K562 (cell line): Measurements from ENCODE around the gene POP5. TPM values are rescaled to one million over a fixed set of nuclear protein-coding genes. Genes with fewer than 3 reads are reported as not detected.

Source experiments
- CEBPZ ChIP-seq: fragments of 150-350 bp; IDR thresholded peaks from 2 replicates; pipeline ENCODE4 v1.6.1; 2014; ENCODE audit warnings: low read depth, mild to moderate bottlenecking, low read length, borderline replicate concordance
- FOSL1 ChIP-seq: fragments of 200-800 bp; sonication (Bioruptor generic); conservative IDR thresholded peaks from 2 replicates; pipeline ENCODE4 v1.6.1; 2016; ENCODE audit warnings: missing genetic modification characterization, missing compliant biosample characterization
- JUN ChIP-seq, 2 experiments: sonication (generic) in 1 of 2; formaldehyde crosslinking in 1 of 2; IDR thresholded peaks; 2 replicates each; pipeline versions ENCODE4 v1.6.1 to v1.8.0; 2012 to 2022; ENCODE audit warnings: borderline replicate concordance in 2 of 2, mild to moderate bottlenecking in 2 of 2, improper control_type of control experiment in 1 of 2, low read depth in 1 of 2, low read length in 1 of 2, missing genetic modification reagents in 1 of 2
- KAT7 ChIP-seq: sonication (generic); formaldehyde crosslinking; IDR thresholded peaks from 2 replicates; pipeline ENCODE4 v1.8.0; 2022; ENCODE audit warnings: missing genetic modification reagents, mild to moderate bottlenecking, borderline replicate concordance
- L3MBTL2 ChIP-seq: fragments of 450-650 bp; IDR thresholded peaks from 2 replicates; pipeline ENCODE4 v1.6.1; 2016; ENCODE audit warnings: mild to moderate bottlenecking, moderate library complexity
- MAFK ChIP-seq: IDR thresholded peaks from 2 replicates; pipeline ENCODE4 v1.6.1; 2011; ENCODE audit warnings: low read length, improper control_type of control experiment
- RBBP5 ChIP-seq: fragments of 200-600 bp; sonication (generic); IDR thresholded peaks from 2 replicates; pipeline ENCODE4 v1.6.1; 2012; ENCODE audit warnings: borderline replicate concordance, mild to moderate bottlenecking, low read length, control low read depth, inconsistent platforms; ENCODE audit not compliant: insufficient read depth, poor library complexity, severe bottlenecking
- SIN3A ChIP-seq, 2 experiments: fragments of 150-350 bp in 1 of 2; IDR thresholded peaks; 2 replicates each; pipeline ENCODE4 v1.6.1; 2011 to 2016; ENCODE audit warnings: borderline replicate concordance in 2 of 2, low read depth in 2 of 2, low read length in 2 of 2, mild to moderate bottlenecking in 2 of 2, moderate library complexity in 2 of 2; ENCODE audit not compliant: control insufficient read depth in 1 of 2
- SIRT6 ChIP-seq: IDR thresholded peaks from one replicate; pipeline ENCODE4 v1.6.1; 2012; ENCODE audit warnings: low read depth, mild to moderate bottlenecking, control low read depth, inconsistent platforms, low read length, moderate library complexity
- SMARCC2 ChIP-seq: fragments of 450-650 bp; IDR thresholded peaks from 2 replicates; pipeline ENCODE4 v1.6.1; 2017; ENCODE audit warnings: antibody characterized with exemption, moderate library complexity, mild to moderate bottlenecking, low read depth
- SMC3 ChIP-seq: conservative IDR thresholded peaks from 2 replicates; pipeline ENCODE4 v1.6.1; 2011; ENCODE audit warnings: low read depth, low read length, improper control_type of control experiment; ENCODE audit not compliant: insufficient read depth
- SRSF3 ChIP-seq: fragments of 200-400 bp; formaldehyde crosslinking; IDR thresholded peaks from 2 replicates; pipeline ENCODE4 v1.6.1; 2016; ENCODE audit warnings: mild to moderate bottlenecking, low read length, moderate library complexity; ENCODE audit not compliant: insufficient read depth
- TEAD2 ChIP-seq: fragments of 450-650 bp; IDR thresholded peaks from 2 replicates; pipeline ENCODE4 v1.6.1; 2016; ENCODE audit warnings: missing genetic modification characterization, control low read depth, missing compliant biosample characterization
- TSHZ1 ChIP-seq: fragments of 250-450 bp; sonication (Bioruptor Pico); IDR thresholded peaks from 2 replicates; pipeline ENCODE4 v1.4.0; 2020; ENCODE audit warnings: mild to moderate bottlenecking, moderate library complexity
- U2AF2 ChIP-seq: fragments of 200-400 bp; formaldehyde crosslinking; optimal IDR thresholded peaks from 2 replicates; pipeline ENCODE3; 2017; ENCODE audit warnings: low read depth, mild to moderate bottlenecking, low read length
- YY1 ChIP-seq, 3 experiments: IDR thresholded peaks; 2 replicates each; pipeline ENCODE4 v1.6.1; 2011; ENCODE audit warnings: low read length in 2 of 3, mild to moderate bottlenecking in 2 of 3, moderate library complexity in 2 of 3, borderline replicate concordance in 1 of 3, control low read depth in 1 of 3, low read depth in 1 of 3; ENCODE audit not compliant: insufficient read depth in 3 of 3, insufficient replicate concordance in 2 of 3, control insufficient read depth in 1 of 3, insufficient read length in 1 of 3; ENCODE audit errors: extremely low read depth in 1 of 3
- ZNF3 ChIP-seq: fragments of 250-450 bp; sonication (Bioruptor Pico); IDR thresholded peaks from 2 replicates; pipeline ENCODE4 v1.5.0; 2021; ENCODE audit warnings: mild to moderate bottlenecking, moderate library complexity
- ZNF79 ChIP-seq: fragments of 250-450 bp; sonication (Bioruptor Pico); IDR thresholded peaks from 2 replicates; pipeline ENCODE4 v1.4.0; 2020; ENCODE audit warnings: low read depth, mild to moderate bottlenecking, moderate library complexity
- polyA plus RNA-seq, 8 experiments: library from polyadenylated mRNA; depleted of rRNA in 4 of 8; stranded (reverse) in 5 of 8; unstranded in 3 of 8; fragments of >200 nt; fragmentation: Nextera tagmentation in 2 of 8; fragmentation: Illumina TruSeq in 1 of 8; extraction: Ambion mirVana in 2 of 8; extraction: Trizol in 1 of 8; gene quantifications; 2 replicates each; pipeline versions ENCODE4 v1.2.1 to v1.2.3, GENCODE V29; 2011 to 2014; ENCODE audit warnings: inconsistent platforms in 1 of 8, missing spikeins in 1 of 8
- total RNA-seq, 7 experiments: library from RNA; depleted of rRNA in 6 of 7; stranded (reverse); fragments of >200 nt in 6 of 7; fragmentation: Illumina TruSeq in 2 of 7; extraction: Trizol in 2 of 7; gene quantifications; 2 replicates each; pipeline versions ENCODE4 v1.2.1 to v1.2.3, GENCODE V29; 2011 to 2021; ENCODE audit warnings: low replicate concordance in 1 of 7

The POP5 gene
- total and polyA plus RNA-seq, 9 of the 15 experiments (the other 6 are each of a cell fraction or from before 2014, with no cell fraction given) = 57.5 to 253 (median 73.8) TPM

GRCh38 chr12:120598674-120599463 is 17.7 kb upstream of the POP5 start (continued):
- TF ChIP-seq CEBPZ (no peak), SIRT6 (no peak), JUN (IDR thresholded peaks at IDR 0.05; ENCODE audit: borderline replicate concordance, low read depth, low read length) (peak; percentile 43; the same call in 1 of the 2 replicates), JUN (CRISPR knock-in tag; IDR thresholded peaks at IDR 0.05; ENCODE audit: borderline replicate concordance) (no peak), MAFK (no peak), SIN3A (IDR thresholded peaks at IDR 0.05; ENCODE audit: borderline replicate concordance in 2 of 2, control insufficient read depth in 1 of 2, low read depth in 2 of 2, low read length in 2 of 2) (no peak), KAT7 (CRISPR knock-in tag) (no peak), U2AF2 (no peak), SMARCC2 (no peak), RBBP5 (no peak), TEAD2 (no peak), SRSF3 (no peak), YY1 (IDR thresholded peaks at IDR 0.05; ENCODE audit: borderline replicate concordance in 1 of 3, control insufficient read depth in 1 of 3, extremely low read depth in 1 of 3, insufficient read depth in 3 of 3, insufficient read length in 1 of 3, insufficient replicate concordance in 2 of 3, low read depth in 1 of 3, low read length in 2 of 3) (no peak), ZNF3 (CRISPR knock-in tag) (no peak), TSHZ1 (CRISPR knock-in tag) (no peak), L3MBTL2 (0 out of 2 replicates have a peak, but pooled peaks have one; percentile 16), ZNF79 (no peak), SMC3 (no peak), FOSL1 (peak; percentile 88)
